Urinary bladder (tissue), 4 donors: ENCODE data around the gene SBF2. TPM values are rescaled to one million over a fixed set of nuclear protein-coding genes. Genes with fewer than 3 reads are reported as not detected.
"Not testable (repeated sequence)": the region's sequence is repeated elsewhere in the genome, so short reads cannot be mapped to it uniquely, and the experiment has no call there.

ENCODE experiments used
- DNase-seq: peaks from one replicate; pipeline ENCODE4 v3.0.0-alpha.2; 2015; ENCODE audit errors: extremely low spot score
- H3K27ac ChIP-seq: one replicate; pipeline ENCODE4 v1.5.1; 2013; ENCODE audit warnings: low read depth, mild to moderate bottlenecking, moderate library complexity
- H3K36me3 ChIP-seq: one replicate; pipeline ENCODE4 v1.6.1; 2013; ENCODE audit warnings: mild to moderate bottlenecking, moderate library complexity; ENCODE audit not compliant: insufficient read depth
- H3K4me1 ChIP-seq: one replicate; pipeline ENCODE4 v1.6.1; 2013; ENCODE audit warnings: mild to moderate bottlenecking, moderate library complexity; ENCODE audit not compliant: insufficient read depth
- H3K4me3 ChIP-seq: one replicate; pipeline ENCODE4 v1.5.1; 2013; ENCODE audit warnings: low read depth, low read length
- whole genome bisulfite sequencing: extraction: QIAGEN DNeasy Blood & Tissue Kit; methylation state at CpG from one replicate; pipeline ENCODE4 v1.1.7; 2013; 5-methylcytosine and 5-hydroxymethylcytosine counted together
- polyA plus RNA-seq: library from polyadenylated mRNA; stranded (reverse); fragments of 200-250 nt; gene quantifications from one replicate; pipeline ENCODE4 v1.2.3, GENCODE V29; 2013
- total RNA-seq: library from RNA; depleted of rRNA; stranded (reverse); fragments of >200 nt; gene quantifications from one replicate; pipeline ENCODE4 v1.2.3, GENCODE V29; 2014
- donor health status: healthy with polysubstance abuse.
- donor health status: healthy.

Gene SBF2
- total and polyA plus RNA-seq, 2 donors = 27.8 to 114 TPM

- H3K27ac ChIP-seq = no peak overlapping the region
- no peak for DNase-seq
- H3K4me3 ChIP-seq = no peak overlapping the region
- 57% methylated on average over 1 of the region's 1 CpG for WGBS
- no peaks in the 10 kb centered on the region for H3K36me3 ChIP-seq
- no peaks in the 10 kb centered on the region for H3K4me1 ChIP-seq
These were observed 291.8 kb downstream of the SBF2 start for GRCh38 chr11:10002221-10002620.

- Histone ChIP-seq H3K36me3 (peaks cover 2% of the 10 kb centered on the region), H3K4me1 (no peaks in the 10 kb centered on the region), H3K27ac (no peak overlapping the region), H3K4me3 (no peak overlapping the region)
- 86% methylated on average over 3 of the region's 3 CpGs for WGBS
- DNase-seq = no peak
These were observed 301.7 kb downstream of the SBF2 start for GRCh38 chr11:9992306-9992705.

GRCh38 chr11:9990221-9990973, 303.6 kb downstream of the SBF2 start:
- Histone ChIP-seq H3K4me3 (no peak overlapping the region), H3K4me1 (no peaks in the 10 kb centered on the region), H3K36me3 (peaks cover 2% of the 10 kb centered on the region), H3K27ac (no peak overlapping the region)
- DNase-seq = no peak
- WGBS = 56% methylated on average over 4 of the region's 4 CpGs

- H3K4me3 ChIP-seq, H3K27ac ChIP-seq, H3K4me1 ChIP-seq, DNase-seq, H3K36me3 ChIP-seq: not testable (repeated sequence)
- WGBS = 93% methylated on average over 4 of the region's 4 CpGs
These were observed 306.7 kb downstream of the SBF2 start for GRCh38 chr11:9987303-9987702.

GRCh38 chr11:9982796-9983579, 311.0 kb downstream of the SBF2 start:
- DNase-seq = no peak

GRCh38 chr11:9982127-9982795, 311.8 kb downstream of the SBF2 start:
- Histone ChIP-seq H3K27ac (no peak overlapping the region), H3K4me1 (no peaks in the 10 kb centered on the region), H3K36me3 (no peaks in the 10 kb centered on the region), H3K4me3 (no peak overlapping the region)
- WGBS = 80% methylated on average over 6 of the region's 6 CpGs
- no peak for DNase-seq

More at GRCh38 chr11:9982796-9983579, 311.0 kb downstream of the SBF2 start:
- no peaks in the 10 kb centered on the region for H3K36me3 ChIP-seq
- H3K27ac ChIP-seq = no peak overlapping the region
- H3K4me1 ChIP-seq = no peaks in the 10 kb centered on the region
- H3K4me3 ChIP-seq = no peak overlapping the region
- 89% methylated on average over 16 of the region's 16 CpGs for WGBS

- no peak for DNase-seq
- Histone ChIP-seq H3K36me3 (no peaks in the 10 kb centered on the region), H3K27ac (no peak overlapping the region), H3K4me3 (no peak overlapping the region), H3K4me1 (no peaks in the 10 kb centered on the region)
- 93% methylated on average over 1 of the region's 1 CpG for WGBS
These were observed 313.1 kb downstream of the SBF2 start for GRCh38 chr11:9980931-9981330.

GRCh38 chr11:9977554-9977953, 316.5 kb downstream of the SBF2 start:
- DNase-seq = no peak
- WGBS = 82% methylated on average over 1 of the region's 1 CpG
- Histone ChIP-seq H3K27ac (no peak overlapping the region), H3K36me3 (no peaks in the 10 kb centered on the region), H3K4me1 (no peaks in the 10 kb centered on the region), H3K4me3 (no peak overlapping the region)

GRCh38 chr11:9974375-9974774, 319.6 kb downstream of the SBF2 start:
- Histone ChIP-seq H3K36me3 (no peaks in the 10 kb centered on the region), H3K4me3 (no peak overlapping the region), H3K4me1 (no peaks in the 10 kb centered on the region), H3K27ac (no peak overlapping the region)
- no peak for DNase-seq
- 97% methylated on average over 8 of the region's 8 CpGs for WGBS

GRCh38 chr11:9973921-9974320, 320.1 kb downstream of the SBF2 start:
- 90% methylated on average over 3 of the region's 3 CpGs for WGBS
- Histone ChIP-seq H3K36me3 (no peaks in the 10 kb centered on the region), H3K4me3 (no peak overlapping the region), H3K27ac (no peak overlapping the region), H3K4me1 (no peaks in the 10 kb centered on the region)
- DNase-seq = no peak

GRCh38 chr11:9972989-9973388, 321.0 kb downstream of the SBF2 start:
- 22% methylated on average over 7 of the region's 7 CpGs for WGBS

GRCh38 chr11:9971894-9972293, 322.1 kb downstream of the SBF2 start:
- H3K27ac ChIP-seq = no peak overlapping the region
- H3K4me1 ChIP-seq = no peaks in the 10 kb centered on the region
- H3K36me3 ChIP-seq = peaks cover 1% of the 10 kb centered on the region
- 91% methylated on average over 3 of the region's 3 CpGs for WGBS
- no peak for DNase-seq
- H3K4me3 ChIP-seq = no peak overlapping the region

More at GRCh38 chr11:9972989-9973388, 321.0 kb downstream of the SBF2 start:
- peak; percentile 39 for DNase-seq
- no peaks in the 10 kb centered on the region for H3K4me1 ChIP-seq
- H3K36me3 ChIP-seq = peaks cover 1% of the 10 kb centered on the region
- no peak overlapping the region for H3K4me3 ChIP-seq
- H3K27ac ChIP-seq = no peak overlapping the region

- no peak overlapping the region for H3K27ac ChIP-seq
- H3K4me1 ChIP-seq = no peaks in the 10 kb centered on the region
- WGBS = 45% methylated on average over 2 of the region's 2 CpGs
- DNase-seq = no peak
- peaks cover 4% of the 10 kb centered on the region for H3K36me3 ChIP-seq
- no peak overlapping the region for H3K4me3 ChIP-seq
These were observed 325.0 kb downstream of the SBF2 start for GRCh38 chr11:9969068-9969467.

- no peak overlapping the region for H3K27ac ChIP-seq
- no peak overlapping the region for H3K4me3 ChIP-seq
- no peak for DNase-seq
- peaks cover 4% of the 10 kb centered on the region for H3K36me3 ChIP-seq
- H3K4me1 ChIP-seq = no peaks in the 10 kb centered on the region
These were observed 331.3 kb downstream of the SBF2 start for GRCh38 chr11:9962722-9963121.
